ENCODE measurements around the gene SCGN. TPM values are rescaled to one million over a fixed set of nuclear protein-coding genes. Genes with fewer than 3 reads are reported as not detected.

SCGN gene
- total RNA-seq, 1 donor from 2014 or later = 1.2 TPM

DNA sequence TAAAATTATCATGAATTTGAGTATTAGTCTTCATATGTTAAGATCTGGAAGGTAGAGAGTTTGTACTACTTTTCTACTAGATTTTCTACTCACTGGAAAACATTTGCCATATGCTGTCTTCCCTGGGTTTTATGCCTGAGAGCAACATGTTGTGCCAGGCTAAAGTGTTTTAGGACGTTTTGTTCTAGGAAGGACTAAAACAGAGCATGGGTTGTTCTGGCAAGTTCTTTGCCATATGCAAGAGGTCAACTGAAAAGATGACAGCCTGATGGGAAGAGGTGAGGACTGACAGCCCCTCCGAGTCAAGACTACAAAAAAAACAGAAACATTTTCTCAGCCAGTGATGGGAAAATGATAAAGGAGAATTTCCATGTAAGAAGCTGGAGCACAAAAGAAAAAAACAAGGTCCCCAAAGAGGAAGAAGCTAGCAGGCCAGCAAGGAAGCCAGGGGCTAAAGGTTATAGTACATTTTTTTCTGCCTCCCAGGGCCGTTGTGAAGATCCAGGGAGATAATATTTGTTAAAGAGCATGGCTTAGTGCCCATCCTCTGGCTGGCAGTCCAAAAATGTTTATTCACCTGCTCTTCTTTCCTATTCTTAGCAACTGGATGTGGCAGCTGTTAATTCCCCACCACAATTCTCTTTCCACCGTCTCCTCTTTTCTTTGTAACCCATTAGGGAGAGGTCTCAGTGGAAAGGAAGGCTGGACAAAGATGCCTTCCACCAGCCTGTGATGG is 7.8 kb downstream of the SCGN start:
- H3K36me3 Mint-ChIP-seq (ENCODE audit: unreplicated experiment) = no peaks in the 10 kb centered on the region
- no peaks in the 10 kb centered on the region for H3K4me1 Mint-ChIP-seq (ENCODE audit: low read depth, unreplicated experiment)
- H3K27me3 Mint-ChIP-seq (ENCODE audit: unreplicated experiment) = no peaks in the 10 kb centered on the region
- H3K4me3 Mint-ChIP-seq (ENCODE audit: unreplicated experiment) = no peak overlapping the region
- no peaks in the 10 kb centered on the region for H3K9me3 Mint-ChIP-seq (ENCODE audit: unreplicated experiment)
- no peak overlapping the region for H3K27ac Mint-ChIP-seq (ENCODE audit: unreplicated experiment)
- TF ChIP-seq, protein P1, sequence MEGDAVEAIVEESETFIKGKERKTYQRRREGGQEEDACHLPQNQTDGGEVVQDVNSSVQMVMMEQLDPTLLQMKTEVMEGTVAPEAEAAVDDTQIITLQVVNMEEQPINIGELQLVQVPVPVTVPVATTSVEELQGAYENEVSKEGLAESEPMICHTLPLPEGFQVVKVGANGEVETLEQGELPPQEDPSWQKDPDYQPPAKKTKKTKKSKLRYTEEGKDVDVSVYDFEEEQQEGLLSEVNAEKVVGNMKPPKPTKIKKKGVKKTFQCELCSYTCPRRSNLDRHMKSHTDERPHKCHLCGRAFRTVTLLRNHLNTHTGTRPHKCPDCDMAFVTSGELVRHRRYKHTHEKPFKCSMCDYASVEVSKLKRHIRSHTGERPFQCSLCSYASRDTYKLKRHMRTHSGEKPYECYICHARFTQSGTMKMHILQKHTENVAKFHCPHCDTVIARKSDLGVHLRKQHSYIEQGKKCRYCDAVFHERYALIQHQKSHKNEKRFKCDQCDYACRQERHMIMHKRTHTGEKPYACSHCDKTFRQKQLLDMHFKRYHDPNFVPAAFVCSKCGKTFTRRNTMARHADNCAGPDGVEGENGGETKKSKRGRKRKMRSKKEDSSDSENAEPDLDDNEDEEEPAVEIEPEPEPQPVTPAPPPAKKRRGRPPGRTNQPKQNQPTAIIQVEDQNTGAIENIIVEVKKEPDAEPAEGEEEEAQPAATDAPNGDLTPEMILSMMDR (IDR thresholded peaks at IDR 0.05; ENCODE audit: partially characterized antibody, unreplicated experiment) = no peak
- no peak for DNase-seq

- H3K27me3 Mint-ChIP-seq (ENCODE audit: unreplicated experiment) = no peaks in the 10 kb centered on the region
- DNase-seq = no peak
- no peaks in the 10 kb centered on the region for H3K36me3 Mint-ChIP-seq (ENCODE audit: unreplicated experiment)
- H3K27ac Mint-ChIP-seq (ENCODE audit: unreplicated experiment) = no peak overlapping the region
- H3K4me3 Mint-ChIP-seq (ENCODE audit: unreplicated experiment) = no peak overlapping the region
- no peaks in the 10 kb centered on the region for H3K4me1 Mint-ChIP-seq (ENCODE audit: low read depth, unreplicated experiment)
- TF ChIP-seq, protein P1 (IDR thresholded peaks at IDR 0.05; ENCODE audit: partially characterized antibody, unreplicated experiment) = no peak
- no peaks in the 10 kb centered on the region for H3K9me3 Mint-ChIP-seq (ENCODE audit: unreplicated experiment)
Measured at GRCh38 chr6:25660512-25660911, 8.5 kb downstream of the SCGN start.

DNA sequence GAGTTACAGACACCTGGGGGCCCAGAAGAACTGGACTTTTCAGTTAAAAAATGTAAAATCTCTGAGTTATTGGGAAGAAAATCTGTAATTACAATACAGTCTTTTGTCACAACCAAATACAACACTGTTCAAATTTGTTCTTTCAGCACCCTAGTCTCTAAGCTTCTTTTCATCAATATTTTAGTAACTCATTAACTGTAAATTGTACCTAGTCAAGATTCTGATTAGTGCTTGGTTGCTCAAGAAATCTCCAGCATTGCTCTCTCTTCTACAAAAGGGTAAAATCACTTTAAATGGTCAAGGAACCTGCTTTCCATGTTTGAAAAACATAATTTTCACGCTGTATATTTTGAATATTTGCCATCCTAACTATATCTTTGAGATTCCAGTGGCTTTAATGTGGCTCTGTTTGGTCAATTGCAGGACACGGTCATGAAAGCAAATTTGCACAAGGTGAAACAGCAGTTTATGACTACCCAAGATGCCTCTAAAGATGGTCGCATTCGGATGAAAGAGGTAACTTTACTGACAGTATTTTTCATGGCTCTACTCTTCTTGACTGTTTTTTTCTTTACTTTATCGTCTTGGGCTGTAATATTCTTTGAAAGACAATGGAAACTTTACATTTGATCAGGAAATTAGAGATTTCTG is 9.2 kb downstream of the SCGN start:
- H3K9me3 Mint-ChIP-seq (ENCODE audit: unreplicated experiment) = no peaks in the 10 kb centered on the region
- no peaks in the 10 kb centered on the region for H3K4me1 Mint-ChIP-seq (ENCODE audit: low read depth, unreplicated experiment)
- H3K27me3 Mint-ChIP-seq (ENCODE audit: unreplicated experiment) = no peaks in the 10 kb centered on the region
- no peak overlapping the region for H3K27ac Mint-ChIP-seq (ENCODE audit: unreplicated experiment)
- TF ChIP-seq, protein P1 (IDR thresholded peaks at IDR 0.05; ENCODE audit: partially characterized antibody, unreplicated experiment) = no peak
- no peak for DNase-seq
- no peak overlapping the region for H3K4me3 Mint-ChIP-seq (ENCODE audit: unreplicated experiment)
- H3K36me3 Mint-ChIP-seq (ENCODE audit: unreplicated experiment) = no peaks in the 10 kb centered on the region

GRCh38 chr6:25665455-25665854 is 13.4 kb downstream of the SCGN start:
- no peak overlapping the region for H3K27ac Mint-ChIP-seq (ENCODE audit: unreplicated experiment)
- no peaks in the 10 kb centered on the region for H3K4me1 Mint-ChIP-seq (ENCODE audit: low read depth, unreplicated experiment)
- TF ChIP-seq, protein P1 (IDR thresholded peaks at IDR 0.05; ENCODE audit: partially characterized antibody, unreplicated experiment) = no peak
- DNase-seq = no peak
- no peak overlapping the region for H3K4me3 Mint-ChIP-seq (ENCODE audit: unreplicated experiment)
- no peaks in the 10 kb centered on the region for H3K27me3 Mint-ChIP-seq (ENCODE audit: unreplicated experiment)
- no peaks in the 10 kb centered on the region for H3K9me3 Mint-ChIP-seq (ENCODE audit: unreplicated experiment)
- H3K36me3 Mint-ChIP-seq (ENCODE audit: unreplicated experiment) = no peaks in the 10 kb centered on the region

DNA sequence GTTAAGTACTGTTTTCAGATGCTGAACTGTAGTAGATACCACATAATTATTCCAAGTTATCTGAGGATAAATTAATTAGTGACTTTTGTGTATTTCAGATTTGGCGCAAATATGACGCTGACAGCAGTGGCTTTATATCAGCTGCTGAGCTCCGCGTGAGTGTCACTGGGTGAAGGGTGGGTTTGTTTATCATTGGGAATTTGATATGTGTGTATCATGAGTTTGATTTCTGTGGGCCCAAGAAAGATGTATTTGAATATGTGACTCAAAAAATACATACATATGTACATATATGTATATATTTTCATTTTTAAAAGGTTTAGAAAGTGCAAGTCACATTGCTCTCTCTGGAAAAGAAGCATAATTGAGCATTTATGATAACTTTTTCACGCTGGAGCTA is 17.4 kb downstream of the SCGN start:
- DNase-seq = no peak
- Mint-ChIP-seq H3K36me3 (ENCODE audit: unreplicated experiment) (no peaks in the 10 kb centered on the region), H3K4me3 (ENCODE audit: unreplicated experiment) (no peak overlapping the region), H3K27me3 (ENCODE audit: unreplicated experiment) (no peaks in the 10 kb centered on the region), H3K9me3 (ENCODE audit: unreplicated experiment) (no peaks in the 10 kb centered on the region), H3K4me1 (ENCODE audit: low read depth, unreplicated experiment) (no peaks in the 10 kb centered on the region), H3K27ac (ENCODE audit: unreplicated experiment) (no peak overlapping the region)
- TF ChIP-seq, protein P1 (IDR thresholded peaks at IDR 0.05; ENCODE audit: partially characterized antibody, unreplicated experiment) = no peak
